Calu3 (cell line): ENCODE results near the gene KCNK5. TPM values are rescaled to one million over a fixed set of nuclear protein-coding genes. Genes with fewer than 3 reads are reported as not detected.

Experiments used
- Bru-seq: library from RNA; stranded (reverse); fragments of 400-500 nt; gene quantifications from one replicate; lab custom pipeline; 2021; lab: Mats Ljungman, UMichigan
- BruChase-seq, 2 experiments: library from RNA; stranded (reverse); fragments of 400-500 nt; gene quantifications; one replicate each; lab custom pipeline; 2021; lab: Mats Ljungman, UMichigan
- BruUV-seq: library from RNA; stranded (reverse); fragments of 400-500 nt; replicated peaks from 2 replicates; lab custom pipeline; 2021; lab: Mats Ljungman, UMichigan
- CTCF ChIA-PET: fragments of 300-600 bp; sonication (Branson Sonifier 250); formaldehyde crosslinking; loops from one replicate; lab custom pipeline; 2022; ENCODE audit warnings: antibody characterized with exemption; lab: Charles Lee
- DNase-seq: peaks from one replicate; pipeline ENCODE4 v3.0.0; 2022
- H3K27ac Mint-ChIP-seq: one replicate; pipeline ENCODE4 v1.8.0; 2022; ENCODE audit warnings: mixed read lengths; ENCODE audit not compliant: unreplicated experiment
- H3K27me3 Mint-ChIP-seq: one replicate; pipeline ENCODE4 v1.8.0; 2022; ENCODE audit warnings: mixed read lengths; ENCODE audit not compliant: unreplicated experiment
- H3K36me3 Mint-ChIP-seq: one replicate; pipeline ENCODE4 v1.8.0; 2022; ENCODE audit warnings: mild to moderate bottlenecking, moderate library complexity, mixed read lengths; ENCODE audit not compliant: insufficient read depth, unreplicated experiment
- H3K4me1 Mint-ChIP-seq: one replicate; pipeline ENCODE4 v1.8.0; 2022; ENCODE audit warnings: mild to moderate bottlenecking, low read depth, mixed read lengths; ENCODE audit not compliant: unreplicated experiment
- H3K4me3 Mint-ChIP-seq: one replicate; pipeline ENCODE4 v1.8.0; 2022; ENCODE audit warnings: mild to moderate bottlenecking, low read depth, moderate library complexity, mixed read lengths; ENCODE audit not compliant: unreplicated experiment
- H3K9me3 Mint-ChIP-seq: one replicate; pipeline ENCODE4 v1.8.0; 2022; ENCODE audit warnings: low read depth, mixed read lengths; ENCODE audit not compliant: unreplicated experiment
- intact Hi-C: fragments of 100-400 bp; cut with micrococcal nuclease; formaldehyde crosslinking; loops from one replicate; pipeline ENCODE4 v1.10.0; 2022; ENCODE audit not compliant: unreplicated experiment
- long read RNA-seq: library from polyadenylated mRNA; stranded (forward); transcript quantifications from one replicate; pipeline ENCODE4 v2.0.0, GENCODE V29; 2022
- total RNA-seq: library from RNA; stranded (reverse); gene quantifications from 2 replicates; pipeline ENCODE4 v1.2.3, GENCODE V29; 2022
- TF ChIP-seq, protein P1 (sequence below): fragments of 200-600 bp; IDR thresholded peaks from one replicate; pipeline ENCODE4 v1.8.0; 2022; ENCODE audit warnings: antibody characterized with exemption; ENCODE audit not compliant: unreplicated experiment

The KCNK5 gene, protein sequence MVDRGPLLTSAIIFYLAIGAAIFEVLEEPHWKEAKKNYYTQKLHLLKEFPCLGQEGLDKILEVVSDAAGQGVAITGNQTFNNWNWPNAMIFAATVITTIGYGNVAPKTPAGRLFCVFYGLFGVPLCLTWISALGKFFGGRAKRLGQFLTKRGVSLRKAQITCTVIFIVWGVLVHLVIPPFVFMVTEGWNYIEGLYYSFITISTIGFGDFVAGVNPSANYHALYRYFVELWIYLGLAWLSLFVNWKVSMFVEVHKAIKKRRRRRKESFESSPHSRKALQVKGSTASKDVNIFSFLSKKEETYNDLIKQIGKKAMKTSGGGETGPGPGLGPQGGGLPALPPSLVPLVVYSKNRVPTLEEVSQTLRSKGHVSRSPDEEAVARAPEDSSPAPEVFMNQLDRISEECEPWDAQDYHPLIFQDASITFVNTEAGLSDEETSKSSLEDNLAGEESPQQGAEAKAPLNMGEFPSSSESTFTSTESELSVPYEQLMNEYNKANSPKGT
- 62.4 and 77.5 TPM in 2 replicates for total RNA-seq
- percentile 94 among the genes with signal in this experiment for Bru-seq, nascent RNA
- percentile 77 among the genes with signal in this experiment for BruChase-seq, experiment 1, labeled RNA remaining after a 6-hour chase
- percentile 77 among the genes with signal in this experiment for BruChase-seq, experiment 2, labeled RNA remaining after a 2-hour chase
- long read RNA-seq, transcript KCNK5-201 (5 exons, 3,756 nt), result major isoform, 20 of 59 reads
- long read RNA-seq, partial matches to known transcripts, result 8 of 59 reads
- long read RNA-seq, other reads (novel, unspliced or antisense), result 31 of 59 reads

DNA sequence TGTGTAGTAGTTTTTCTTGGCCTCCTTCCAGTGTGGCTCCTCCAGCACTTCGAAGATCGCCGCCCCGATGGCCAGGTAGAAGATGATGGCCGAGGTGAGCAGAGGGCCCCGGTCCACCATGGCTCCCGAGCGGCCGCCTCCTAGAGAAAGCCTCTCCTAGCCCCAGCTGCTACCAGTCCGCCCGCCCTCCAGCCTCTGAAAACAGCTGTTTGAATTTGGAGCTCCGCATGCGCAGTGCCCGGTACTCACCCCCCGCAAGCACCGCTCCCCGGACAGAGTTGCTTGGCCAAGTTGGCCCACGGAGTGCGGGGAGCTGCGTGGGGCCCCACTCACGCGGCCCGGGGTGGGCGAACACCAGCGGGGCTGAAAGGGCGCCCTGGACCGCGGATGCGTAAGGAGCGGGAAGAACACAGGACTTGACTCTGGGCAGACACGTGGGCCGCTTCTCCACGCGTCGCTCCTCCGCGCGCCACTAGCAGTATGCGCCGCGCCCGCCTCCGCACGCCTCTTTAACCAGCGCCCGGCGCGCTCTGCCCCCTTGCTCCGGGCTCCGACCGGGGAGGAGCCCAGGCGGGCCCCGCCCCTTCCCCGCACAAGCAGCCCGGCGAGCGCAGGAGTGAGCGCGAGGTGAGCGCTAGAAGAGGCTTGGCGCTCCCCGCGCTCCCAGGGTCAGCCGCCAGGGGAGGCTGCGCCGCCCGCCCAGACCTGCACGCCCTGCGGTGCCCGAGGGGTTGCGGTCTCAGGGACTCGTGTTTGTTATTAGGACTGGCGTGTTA lies at the start of gene KCNK5:
Gene KCNK5 (minus strand): TSS at position 484 of the 776 bp plus-strand sequence. CDS start 364 bp downstream, at position 120.
- BruUV-seq, result TSS peak; percentile 50
- Mint-ChIP-seq H3K27ac (peak within 1 kb of the TSS; percentile 61), H3K9me3 (no peaks in the 10 kb centered on the region), H3K27me3 (no peaks in the 10 kb centered on the region), H3K4me3 (peak within 1 kb of the TSS; percentile 69), H3K36me3 (peaks cover 55% of the 10 kb centered on the region), H3K4me1 (peaks cover 43% of the 10 kb centered on the region)
- intact Hi-C loops, result loop anchor here (1.0 to 5.0 kb wide), 3 partner anchors 42 to 73 kb away; no protein-coding TSS in a partner anchor
- TF ChIP-seq, protein P1, sequence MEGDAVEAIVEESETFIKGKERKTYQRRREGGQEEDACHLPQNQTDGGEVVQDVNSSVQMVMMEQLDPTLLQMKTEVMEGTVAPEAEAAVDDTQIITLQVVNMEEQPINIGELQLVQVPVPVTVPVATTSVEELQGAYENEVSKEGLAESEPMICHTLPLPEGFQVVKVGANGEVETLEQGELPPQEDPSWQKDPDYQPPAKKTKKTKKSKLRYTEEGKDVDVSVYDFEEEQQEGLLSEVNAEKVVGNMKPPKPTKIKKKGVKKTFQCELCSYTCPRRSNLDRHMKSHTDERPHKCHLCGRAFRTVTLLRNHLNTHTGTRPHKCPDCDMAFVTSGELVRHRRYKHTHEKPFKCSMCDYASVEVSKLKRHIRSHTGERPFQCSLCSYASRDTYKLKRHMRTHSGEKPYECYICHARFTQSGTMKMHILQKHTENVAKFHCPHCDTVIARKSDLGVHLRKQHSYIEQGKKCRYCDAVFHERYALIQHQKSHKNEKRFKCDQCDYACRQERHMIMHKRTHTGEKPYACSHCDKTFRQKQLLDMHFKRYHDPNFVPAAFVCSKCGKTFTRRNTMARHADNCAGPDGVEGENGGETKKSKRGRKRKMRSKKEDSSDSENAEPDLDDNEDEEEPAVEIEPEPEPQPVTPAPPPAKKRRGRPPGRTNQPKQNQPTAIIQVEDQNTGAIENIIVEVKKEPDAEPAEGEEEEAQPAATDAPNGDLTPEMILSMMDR, result peak; percentile 88
- CTCF ChIA-PET, result interaction anchor here (1.1 to 1.3 kb wide), 3 partner anchors 10 to 74 kb away, joined by 3 to 6 read pairs (median 5); no protein-coding TSS in a partner anchor
- peak; percentile 96 for DNase-seq

DNA sequence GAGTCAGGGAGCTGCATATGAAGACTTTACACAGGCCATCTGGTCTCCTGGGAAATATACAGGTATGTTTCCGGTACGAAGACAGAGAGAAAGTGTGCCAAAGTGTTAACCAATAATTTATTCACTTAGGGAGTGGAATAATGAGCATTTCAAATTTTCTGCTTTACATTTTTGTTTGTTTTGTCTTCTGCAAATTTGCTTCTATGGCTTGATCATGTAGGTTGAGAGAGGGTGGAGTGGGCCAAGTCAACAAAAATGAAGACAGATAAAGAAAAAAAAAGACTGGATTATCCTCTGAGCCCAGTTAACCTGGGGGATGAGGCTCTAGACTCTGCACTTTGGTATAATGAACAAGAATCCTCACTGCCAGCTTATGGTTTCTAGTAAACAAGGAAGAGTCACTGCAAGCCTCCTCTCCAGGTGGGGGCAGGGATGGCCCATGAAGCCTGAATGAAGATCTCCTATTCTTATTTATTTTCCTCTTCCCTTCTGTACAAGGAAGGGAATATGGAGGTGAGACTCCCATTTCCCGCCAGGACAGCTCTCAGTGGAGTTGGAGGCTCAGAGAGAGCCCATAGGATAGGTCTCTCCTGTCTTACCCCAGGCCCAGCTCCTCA lies 47.2 kb upstream of the KCNK5 start:
- no peak overlapping the region for H3K27ac Mint-ChIP-seq
- no TSS peak for BruUV-seq
- CTCF ChIA-PET, result no interaction called here
- peaks cover 16% of the 10 kb centered on the region for H3K4me1 Mint-ChIP-seq
- DNase-seq, result no peak
- H3K4me3 Mint-ChIP-seq, result no peak overlapping the region
- peaks cover 5% of the 10 kb centered on the region for H3K36me3 Mint-ChIP-seq
- intact Hi-C loops, result no loop called here
- H3K9me3 Mint-ChIP-seq, result no peaks in the 10 kb centered on the region
- TF ChIP-seq, protein P1, result no peak
- H3K27me3 Mint-ChIP-seq, result no peaks in the 10 kb centered on the region

DNA sequence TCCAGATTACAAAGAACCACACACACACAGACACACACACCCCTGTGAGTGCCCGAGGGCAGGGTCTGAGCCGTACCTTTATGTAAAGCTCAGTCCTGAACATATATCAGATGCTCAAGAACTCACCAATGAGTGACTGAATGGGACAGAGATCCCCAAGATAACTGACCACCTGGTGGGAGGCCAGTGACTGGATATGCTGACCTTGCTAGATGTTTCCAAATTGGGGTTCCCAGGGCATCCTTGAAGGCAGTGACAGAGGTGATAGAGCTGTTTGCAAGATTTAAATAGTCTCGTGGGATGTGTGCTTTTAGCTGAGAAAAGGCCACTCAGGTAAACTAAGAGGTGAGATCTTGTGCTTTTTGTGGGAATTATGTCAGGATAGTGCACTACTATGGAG lies 45.6 kb upstream of the KCNK5 start:
- BruUV-seq, result no TSS peak
- Mint-ChIP-seq H3K4me1 (peaks cover 7% of the 10 kb centered on the region), H3K27me3 (no peaks in the 10 kb centered on the region), H3K4me3 (no peak overlapping the region), H3K36me3 (peaks cover under 1% of the 10 kb centered on the region), H3K9me3 (no peaks in the 10 kb centered on the region), H3K27ac (no peak overlapping the region)
- DNase-seq, result no peak
- intact Hi-C loops, result no loop called here
- TF ChIP-seq, protein P1, result no peak
- CTCF ChIA-PET, result no interaction called here

DNA sequence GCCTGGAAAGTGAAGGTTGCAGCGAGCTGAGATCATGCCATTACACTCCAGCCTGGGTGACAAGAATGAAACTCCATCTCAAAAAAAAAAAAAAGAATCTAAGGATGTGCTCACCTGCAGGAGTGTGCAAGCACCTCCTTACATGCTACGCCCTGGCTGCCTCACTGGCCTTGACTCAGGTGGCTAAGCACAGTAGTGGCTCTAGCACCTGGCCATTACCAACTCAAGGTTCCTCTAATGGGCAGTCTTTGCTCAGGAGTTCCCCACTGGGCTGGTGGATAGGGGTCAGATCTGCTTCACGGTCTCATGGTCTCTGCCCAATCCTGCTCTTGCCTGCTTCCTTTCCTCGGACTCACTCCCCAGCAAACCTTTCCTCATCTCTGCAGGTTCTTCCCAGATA lies 45.2 kb upstream of the KCNK5 start:
- TF ChIP-seq, protein P1, result no peak
- no peak for DNase-seq
- peaks cover 8% of the 10 kb centered on the region for H3K4me1 Mint-ChIP-seq
- H3K36me3 Mint-ChIP-seq, result no peaks in the 10 kb centered on the region
- CTCF ChIA-PET, result no interaction called here
- no TSS peak for BruUV-seq
- H3K4me3 Mint-ChIP-seq, result no peak overlapping the region
- no peak overlapping the region for H3K27ac Mint-ChIP-seq
- H3K27me3 Mint-ChIP-seq, result no peaks in the 10 kb centered on the region
- no peaks in the 10 kb centered on the region for H3K9me3 Mint-ChIP-seq
- intact Hi-C loops, result no loop called here
